Daoy (cell line): ENCODE measurements around the gene EFNA4. TPM values are rescaled to one million over a fixed set of nuclear protein-coding genes. Genes with fewer than 3 reads are reported as not detected.

Source experiments
- DNase-seq: peaks from one replicate; pipeline ENCODE4 v3.0.0-alpha.2; 2015; ENCODE audit warnings: low read depth
- total RNA-seq: library from RNA; depleted of rRNA; stranded (reverse); fragments of >200 nt; shearing (Covaris generic); gene quantifications from 2 replicates; pipeline ENCODE4 v1.2.3, GENCODE V29; 2014

EFNA4 gene
- total RNA-seq, 1 experiment from 2014 or later, result 10.6 TPM

DNA sequence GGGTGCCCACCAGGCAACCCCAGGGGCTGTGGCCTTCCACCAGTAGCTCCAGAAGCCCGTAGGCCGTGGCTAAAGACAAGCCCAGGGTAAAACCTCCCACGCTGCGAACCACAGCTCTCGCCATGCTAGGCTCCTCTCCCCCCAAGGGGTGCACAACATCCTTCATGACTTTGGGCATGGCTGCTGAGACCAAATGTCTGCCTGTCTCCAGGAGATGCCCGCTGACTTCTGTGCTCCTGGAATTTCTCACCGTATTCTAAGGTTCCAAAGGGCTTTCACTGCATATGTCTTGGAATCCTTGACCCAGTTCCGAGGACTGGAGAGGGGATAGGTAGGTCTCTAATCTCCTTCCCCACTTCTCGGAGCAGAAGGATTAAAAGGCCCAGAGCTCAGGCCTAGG, 30.0 kb upstream of the EFNA4 start, which contains the start of the genes DCST1 and DCST2:
TSS of gene DCST1 (plus strand) at position 301 of the 400 bp plus-strand sequence. CDS start 213 bp downstream, outside the sequence.
TSS of gene DCST2 (minus strand) at position 258 of the 400 bp plus-strand sequence. CDS start at position 178, 80 bp downstream.
- DNase-seq, result no peak

DNA sequence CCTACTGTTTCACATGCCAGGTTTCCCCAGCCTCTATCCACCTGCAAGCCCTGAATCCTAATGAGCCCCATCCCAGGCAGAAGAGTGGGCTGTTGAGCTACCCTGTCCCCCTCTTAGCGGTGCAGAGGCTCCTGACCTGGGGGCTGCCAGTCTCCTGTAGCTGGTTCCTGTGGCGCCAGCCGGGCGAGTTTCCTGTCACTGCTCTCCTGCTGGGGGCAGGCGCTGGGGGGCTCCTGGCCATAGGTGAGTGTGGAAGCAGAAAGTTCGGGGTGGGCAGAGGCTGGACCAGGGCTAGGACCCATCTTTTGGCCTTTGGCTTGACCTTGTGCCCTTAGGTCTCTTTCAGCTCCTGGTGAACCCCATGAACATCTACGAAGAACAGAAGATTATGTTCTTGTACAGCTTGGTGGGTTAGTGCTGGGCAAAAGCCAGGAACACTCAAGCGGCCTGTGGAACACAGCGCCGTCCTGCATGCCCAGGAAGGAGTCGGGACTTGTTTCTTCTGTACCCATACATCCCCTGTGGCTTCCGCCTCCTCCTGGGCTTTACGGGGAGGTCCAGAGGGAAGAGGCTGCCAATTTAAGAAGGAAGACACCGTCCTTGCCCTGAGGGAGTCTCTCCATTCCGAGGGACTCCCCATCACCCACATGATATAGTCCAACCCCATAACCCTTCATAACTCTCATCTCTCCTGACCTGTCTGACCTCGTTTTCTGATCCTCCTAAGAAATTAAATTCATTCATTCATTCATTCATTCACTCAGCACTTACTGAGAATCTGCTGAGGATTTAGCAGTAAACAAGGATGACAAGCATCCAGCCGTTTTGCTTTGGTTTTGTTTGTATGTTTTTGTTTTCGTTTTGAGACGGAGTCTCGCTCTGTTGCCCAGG, 29.0 kb upstream of the EFNA4 start:
- no peak for DNase-seq

DNA sequence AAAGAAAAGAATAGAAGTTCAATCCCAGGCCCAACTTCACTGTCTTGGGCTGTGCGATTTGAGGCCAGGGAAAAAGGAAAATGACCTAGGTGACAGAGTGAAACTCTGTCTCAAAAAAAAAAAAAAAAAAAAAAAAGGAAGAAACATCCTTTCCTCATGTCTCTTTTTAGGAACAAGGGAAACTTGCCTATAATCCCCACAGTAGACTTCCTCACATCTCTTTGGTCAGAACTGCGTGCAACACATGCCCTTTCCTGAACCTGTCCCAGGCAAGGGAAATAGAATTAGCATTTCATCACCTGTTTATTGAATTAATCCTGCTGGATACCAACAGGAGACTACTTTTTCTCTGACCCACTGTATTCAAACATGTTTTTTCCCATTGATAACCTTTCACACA, 27.6 kb upstream of the EFNA4 start:
- no peak for DNase-seq

DNA sequence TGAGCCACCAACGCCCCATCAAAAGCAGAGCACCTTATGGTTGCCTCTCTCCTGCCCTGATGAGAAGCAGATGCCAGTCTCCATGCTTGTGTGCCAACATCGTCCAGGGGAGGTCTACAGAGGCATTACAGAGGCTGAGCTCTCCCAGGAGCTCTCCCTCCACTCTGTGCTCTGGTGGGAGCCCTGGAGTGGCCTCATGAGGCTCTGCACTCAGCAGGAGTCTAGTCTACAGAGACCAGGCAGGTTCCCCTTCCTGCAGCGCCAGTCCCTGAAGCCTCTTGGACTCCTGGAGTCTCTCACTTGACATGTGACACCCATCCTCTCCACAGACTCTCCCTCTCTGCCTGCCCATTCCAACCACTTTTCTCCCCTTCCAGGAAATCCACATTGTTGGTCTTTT, 26.5 kb upstream of the EFNA4 start:
- DNase-seq, result no peak

DNA sequence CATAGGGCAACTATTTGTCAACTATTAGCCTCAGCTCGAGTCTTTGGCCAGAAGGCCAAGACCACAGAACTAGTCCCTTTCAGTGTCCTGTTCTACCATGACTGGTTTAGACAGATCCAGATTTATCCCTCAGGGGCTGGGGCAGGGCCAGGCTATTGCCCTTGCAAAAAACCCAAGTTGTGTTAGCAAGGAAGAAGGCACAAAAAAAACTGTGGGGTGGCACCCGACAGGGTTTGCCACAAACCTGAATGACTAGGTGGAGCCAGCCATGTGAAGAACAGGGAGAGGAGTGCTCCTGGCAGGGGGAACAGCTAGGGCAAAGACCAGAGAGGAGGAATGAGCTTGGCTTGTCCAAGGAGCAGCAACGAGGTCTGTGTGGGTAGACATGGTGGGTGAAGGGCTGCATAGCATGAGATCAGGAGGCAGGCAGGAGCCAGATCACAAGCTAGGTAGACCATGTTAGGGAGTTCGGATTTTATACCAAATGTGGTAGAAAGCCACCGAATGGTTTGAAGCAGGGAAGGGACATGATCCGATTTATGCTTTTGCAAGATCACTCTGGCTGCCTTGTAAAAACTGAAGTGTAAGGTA, 25.6 kb upstream of the EFNA4 start:
- DNase-seq, result no peak

DNA sequence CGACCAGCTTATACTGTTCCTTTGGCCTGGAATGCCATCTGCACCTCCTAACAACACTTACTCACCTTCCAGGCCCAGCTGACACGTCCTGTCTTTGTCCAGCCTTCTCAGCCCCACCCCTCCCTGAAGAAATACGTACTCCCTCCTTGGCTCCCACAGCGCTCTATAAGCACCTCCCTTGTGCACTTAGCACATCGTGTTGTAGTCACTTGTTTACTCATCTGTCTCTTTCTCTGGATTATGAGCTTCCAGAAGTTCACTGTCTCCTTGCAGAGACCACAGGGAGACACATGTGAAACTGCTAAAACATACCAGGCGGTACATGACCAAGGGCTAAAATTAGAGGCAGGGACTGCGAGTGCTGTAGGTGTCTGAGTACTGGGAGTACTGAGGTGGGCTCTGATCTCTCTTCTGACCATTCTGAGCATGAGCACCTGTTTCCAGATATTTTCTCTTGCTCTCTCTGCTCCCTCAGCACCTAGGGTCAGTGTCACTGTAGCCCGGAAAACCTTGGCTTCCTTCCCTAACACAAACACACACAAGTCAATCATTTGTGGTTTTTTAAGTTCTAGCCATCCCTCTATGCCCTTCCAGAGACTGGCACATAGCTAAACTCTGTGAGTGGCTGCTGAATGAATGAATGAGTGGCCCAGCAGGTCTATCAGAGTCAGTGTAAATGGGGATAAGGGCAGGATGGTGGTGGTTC, 24.8 kb upstream of the EFNA4 start:
- peak; percentile 39 for DNase-seq

DNA sequence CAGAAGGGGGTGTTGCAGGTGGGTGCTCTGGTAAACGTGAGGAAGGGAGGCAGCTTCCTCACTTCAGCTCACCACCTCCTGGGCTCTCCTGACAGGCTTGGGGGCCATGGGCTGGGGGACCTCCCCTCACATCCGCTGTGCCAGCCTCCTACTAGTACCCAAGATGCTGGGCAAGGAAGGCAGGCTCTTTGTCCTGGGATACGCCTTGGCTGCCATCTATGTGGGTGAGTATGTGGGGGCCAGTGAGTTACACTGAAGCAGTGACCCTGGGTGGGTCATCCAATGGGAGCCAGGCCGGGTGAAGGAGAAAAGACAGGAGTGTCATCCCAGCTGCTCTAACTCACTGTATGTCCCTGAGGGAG, 24.3 kb upstream of the EFNA4 start:
- DNase-seq, result no peak

DNA sequence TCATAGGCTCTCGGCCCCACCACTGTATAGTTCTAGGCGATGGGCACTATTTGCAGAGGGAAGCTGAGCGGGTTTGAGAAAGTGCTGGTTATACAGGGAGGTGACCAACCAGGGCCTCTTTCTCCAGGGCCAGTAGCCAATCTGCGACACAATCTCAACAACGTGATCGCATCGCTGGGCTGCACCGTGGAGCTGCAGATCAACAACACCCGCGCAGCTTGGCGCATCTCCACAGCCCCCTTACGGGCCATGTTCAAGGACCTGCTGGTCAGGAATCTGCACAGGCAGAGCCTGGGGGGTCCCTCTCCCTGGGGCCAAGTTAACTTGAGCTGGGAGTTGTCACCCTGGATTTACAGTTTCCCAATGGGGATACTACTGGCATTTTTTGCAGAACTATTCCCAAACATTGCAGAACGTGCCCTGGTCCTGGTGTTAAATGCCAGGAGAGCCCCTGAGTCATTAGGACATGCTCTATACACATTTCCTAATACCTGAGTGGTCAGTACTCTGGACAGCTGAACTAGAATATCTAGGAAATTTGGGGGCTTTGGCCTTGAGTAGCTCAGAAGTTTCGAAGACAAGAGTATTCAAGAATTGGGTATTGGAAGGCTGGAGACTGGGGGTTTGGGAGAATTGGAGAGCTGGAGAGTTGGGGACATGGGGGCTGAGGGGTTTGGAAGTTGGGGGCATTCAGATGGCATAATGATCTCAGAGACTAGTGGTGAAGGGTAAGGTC, 23.0 kb upstream of the EFNA4 start:
- no peak for DNase-seq

DNA sequence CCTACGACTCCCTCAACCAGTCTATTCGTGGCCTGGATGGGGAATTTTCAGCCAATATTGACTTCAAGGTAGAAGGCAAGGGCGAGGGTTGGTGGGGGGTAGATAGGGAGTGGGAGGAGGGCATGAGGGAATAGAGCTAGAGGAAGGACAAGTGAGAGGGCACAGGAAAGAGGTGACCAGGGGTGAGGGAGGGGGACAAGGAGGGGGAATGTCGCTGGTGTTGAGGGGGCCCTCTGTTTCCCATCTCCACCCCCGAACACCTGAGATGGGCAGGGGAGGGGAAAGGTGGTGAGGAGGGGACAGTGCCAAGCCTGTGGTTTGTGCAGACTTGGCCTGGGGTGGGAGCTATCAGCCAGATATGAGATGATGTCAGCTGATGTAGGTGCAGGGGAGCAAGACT, 20.8 kb upstream of the EFNA4 start:
- no peak for DNase-seq

DNA sequence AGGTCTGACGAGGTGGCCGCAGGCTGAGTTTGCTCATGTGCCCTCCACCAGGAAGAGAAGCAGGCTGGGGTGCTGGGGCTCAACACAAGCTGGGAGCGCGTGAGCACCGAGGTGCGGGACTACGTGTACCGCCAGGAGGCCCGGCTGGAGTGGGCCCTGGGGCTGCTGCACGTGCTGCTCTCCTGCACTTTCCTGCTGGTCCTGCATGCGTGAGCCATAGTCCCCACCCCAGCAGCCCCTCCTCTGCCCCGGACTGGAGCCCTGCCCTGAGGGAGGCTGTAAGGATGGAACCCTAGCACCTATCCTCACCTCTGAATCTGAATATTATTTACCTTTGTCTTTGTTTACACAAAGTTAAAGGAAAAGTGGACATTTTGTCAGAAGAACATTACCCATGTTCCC, 20.2 kb upstream of the EFNA4 start:
- no peak for DNase-seq

DNA sequence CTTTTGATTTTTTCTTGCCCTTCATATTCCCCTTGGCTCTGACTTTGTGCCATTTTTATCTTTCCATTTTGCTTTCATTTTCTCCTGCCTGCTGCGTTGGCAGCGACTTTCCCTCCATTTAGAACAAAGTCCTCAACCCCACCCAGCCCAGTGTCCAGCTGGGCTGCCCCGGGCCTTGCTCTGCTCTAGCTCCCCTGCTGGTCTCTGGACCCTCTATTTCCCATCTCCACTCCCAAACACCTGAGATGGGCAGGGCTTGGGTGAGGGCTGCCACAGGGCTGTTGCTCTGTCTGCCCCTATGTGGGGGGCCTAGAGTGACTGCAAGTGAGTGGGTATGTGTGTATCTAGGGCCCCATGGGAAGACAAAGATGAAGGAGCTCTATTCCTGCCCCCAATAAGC, 19.7 kb upstream of the EFNA4 start:
- no peak for DNase-seq

DNA sequence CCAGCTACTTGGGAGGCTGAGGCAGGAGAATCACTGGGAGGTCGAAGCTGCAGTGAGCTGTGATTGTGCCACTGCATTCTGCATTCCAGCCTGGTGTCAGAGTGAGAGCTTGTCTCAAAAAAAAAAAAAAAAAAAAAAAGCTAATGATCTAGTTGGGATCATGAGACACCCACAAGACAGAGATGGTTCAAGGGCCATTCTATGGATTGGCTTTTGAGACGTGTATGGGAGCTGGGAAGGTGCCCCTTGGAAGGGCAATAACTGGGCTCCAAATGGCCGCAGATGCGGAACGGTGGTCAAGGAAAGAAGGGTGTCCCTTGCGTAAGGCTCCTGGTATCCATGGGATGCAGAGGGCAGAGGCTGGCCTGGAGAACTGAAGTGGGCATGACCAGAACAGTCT, 19.2 kb upstream of the EFNA4 start:
- DNase-seq, result no peak

DNA sequence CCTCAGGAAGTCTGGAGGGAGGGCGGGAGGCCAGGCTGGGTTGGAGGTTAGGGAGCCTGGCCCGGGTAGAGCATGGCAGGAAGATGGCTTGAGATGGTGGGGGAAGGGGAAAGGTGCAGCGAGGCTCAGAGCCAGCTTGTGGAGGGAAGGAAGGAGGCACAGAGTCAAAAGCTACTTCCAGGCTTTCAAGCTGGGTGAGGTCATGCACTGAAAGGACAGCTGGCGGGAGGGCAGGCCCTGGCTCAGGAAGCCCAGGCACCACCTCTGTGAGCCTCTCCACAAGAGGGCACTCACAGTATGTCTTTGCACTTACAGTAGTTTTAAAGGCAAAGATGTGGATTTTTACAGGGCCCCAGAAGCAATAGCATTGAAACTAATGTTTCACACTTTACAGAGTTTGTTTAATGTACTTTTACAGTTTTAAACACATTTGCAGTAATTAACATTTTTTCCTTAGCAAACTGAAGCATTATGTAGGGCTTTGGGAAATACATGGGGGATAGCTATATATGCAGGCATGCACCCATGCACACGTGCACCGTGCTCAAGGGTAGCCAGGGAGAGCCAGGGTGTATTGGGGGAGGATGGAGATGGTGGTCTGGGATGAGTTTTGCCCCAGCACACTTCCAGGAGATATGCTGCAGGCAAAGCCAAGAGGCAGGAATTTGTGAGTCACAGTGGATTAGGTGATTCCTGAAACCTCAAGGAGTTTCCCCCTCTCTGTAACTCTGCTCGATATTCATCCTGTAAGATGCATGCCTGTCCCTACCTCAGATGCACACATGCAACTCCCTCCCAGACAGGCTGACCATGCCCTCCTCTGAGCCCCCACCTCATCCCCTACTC, 18.5 kb upstream of the EFNA4 start:
- DNase-seq, result peak; percentile 81

DNA sequence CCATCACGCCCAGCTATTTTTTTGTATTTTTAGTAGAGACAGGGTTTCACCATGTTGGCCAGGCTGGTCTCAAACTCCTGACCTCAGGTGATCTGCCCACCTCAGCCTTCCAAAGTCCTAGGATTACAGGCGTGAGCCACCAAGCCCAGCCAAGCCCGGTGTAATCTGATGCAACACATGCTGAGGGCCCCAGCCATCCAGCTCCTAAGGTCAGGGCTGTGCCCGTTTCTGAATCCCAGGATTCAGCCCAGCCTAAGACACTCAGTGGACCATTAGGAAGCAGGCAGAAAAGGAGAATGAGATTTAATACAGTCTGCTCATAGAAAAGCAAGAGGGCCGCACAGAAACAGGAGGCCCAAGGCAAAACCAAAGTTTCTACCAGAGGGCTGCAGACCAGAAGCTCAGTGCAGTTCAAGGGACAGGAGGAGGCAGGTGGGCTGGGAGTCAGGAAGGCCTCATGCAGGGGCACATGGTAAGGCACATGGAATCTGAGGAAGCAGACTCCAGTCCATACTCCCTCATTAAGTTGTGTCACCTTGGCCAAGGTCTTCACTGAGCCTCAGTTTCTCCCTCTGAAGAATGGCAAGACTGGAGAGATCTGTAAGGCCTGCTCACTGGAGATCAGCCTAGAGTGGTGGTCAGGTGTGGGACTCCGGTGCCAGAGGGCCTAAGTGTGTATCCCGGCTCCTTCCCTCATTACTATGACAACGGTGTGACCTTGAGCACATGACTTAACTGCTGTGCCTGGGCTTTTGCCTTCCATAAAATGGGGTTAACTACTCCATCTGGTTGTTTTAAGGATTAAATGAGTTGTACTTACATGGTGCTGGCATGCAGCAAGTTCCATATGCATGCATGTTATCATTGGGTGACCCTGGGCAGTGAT, 14.8 kb upstream of the EFNA4 start:
- no peak for DNase-seq

DNA sequence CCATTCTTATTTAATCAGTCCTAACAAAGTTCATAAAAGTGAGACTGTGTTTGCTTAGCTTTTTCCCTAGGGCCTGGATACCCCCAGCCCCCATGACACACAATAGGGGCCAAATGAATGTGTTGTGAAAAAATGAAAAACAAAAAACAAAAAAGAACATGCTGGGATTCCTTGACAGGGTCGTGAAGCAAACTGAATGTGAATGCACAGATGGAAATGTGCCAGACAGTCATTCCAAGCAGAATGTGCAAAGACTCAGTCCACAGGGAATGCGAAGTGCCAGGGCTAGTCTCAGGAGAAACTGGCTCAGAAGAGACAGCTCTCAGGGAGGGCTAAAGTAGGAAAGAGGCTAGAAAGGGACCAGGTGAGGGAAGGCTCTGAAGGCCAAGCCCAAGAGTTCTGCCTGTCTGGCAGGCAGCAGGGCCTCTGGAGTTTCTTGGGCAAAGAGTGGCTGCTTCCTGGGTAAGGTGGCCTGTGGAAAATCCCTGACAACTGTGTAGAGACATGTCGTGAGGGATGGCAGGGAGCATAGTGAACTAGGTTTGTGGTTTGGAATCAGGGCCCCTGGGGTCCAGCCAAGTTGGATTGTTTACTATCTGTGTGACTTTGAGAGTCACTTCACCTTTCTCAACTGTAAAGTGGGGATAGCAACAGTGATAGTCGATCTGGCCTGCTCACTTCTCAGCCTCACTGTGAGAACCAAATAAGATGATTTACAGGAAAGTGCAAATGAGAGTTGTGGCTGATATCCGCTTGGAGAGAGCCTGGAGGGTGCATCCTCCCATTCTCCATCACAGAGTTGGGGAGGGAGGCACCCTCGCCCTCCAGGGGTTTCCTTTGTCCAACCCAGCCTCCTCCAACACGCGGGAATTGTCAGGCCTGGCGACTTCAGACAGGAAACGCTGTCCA, 13.6 kb upstream of the EFNA4 start:
- DNase-seq, result peak; percentile 61

DNA sequence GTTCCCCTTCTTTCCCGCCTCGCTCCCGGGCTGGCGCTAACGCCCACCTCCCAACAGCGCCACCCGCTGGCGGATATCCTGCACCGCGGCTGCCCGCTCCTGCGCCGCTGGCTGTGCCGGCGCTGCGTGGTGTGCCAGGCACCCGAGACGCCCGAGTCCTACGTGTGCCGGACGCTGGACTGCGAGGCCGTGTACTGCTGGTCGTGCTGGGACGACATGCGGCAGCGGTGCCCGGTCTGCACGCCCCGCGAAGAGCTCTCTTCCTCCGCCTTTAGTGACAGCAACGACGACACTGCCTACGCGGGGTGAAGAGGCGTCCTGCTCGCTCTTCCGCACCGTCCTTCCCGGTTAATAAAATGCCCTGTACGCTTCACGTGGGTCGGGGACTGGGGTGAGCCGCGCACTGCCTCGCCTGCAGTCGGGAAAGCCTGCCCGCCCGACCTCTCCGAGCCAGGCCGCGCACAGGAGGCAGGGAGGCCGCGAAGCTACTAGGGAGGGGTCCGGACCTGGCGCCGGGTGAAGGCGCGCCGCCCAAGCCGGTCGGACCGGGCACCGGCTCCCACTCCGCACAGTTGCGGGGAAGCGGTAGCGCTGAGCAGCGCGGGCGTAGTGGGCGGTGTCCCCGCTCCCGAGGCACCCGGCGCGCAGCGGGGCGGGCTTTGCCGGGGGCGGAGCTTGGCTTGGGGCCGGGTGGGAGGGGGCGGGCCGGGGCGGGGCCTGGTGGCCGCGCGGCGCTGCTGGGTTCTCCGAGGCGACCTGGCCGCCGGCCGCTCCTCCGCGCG, 12.8 kb upstream of the EFNA4 start, which contains the start of gene ADAM15:
TSS of gene ADAM15 (plus strand) at position 757 of the 782 bp plus-strand sequence. CDS start 71 bp downstream, outside the sequence.
- peak; percentile 91 for DNase-seq

DNA sequence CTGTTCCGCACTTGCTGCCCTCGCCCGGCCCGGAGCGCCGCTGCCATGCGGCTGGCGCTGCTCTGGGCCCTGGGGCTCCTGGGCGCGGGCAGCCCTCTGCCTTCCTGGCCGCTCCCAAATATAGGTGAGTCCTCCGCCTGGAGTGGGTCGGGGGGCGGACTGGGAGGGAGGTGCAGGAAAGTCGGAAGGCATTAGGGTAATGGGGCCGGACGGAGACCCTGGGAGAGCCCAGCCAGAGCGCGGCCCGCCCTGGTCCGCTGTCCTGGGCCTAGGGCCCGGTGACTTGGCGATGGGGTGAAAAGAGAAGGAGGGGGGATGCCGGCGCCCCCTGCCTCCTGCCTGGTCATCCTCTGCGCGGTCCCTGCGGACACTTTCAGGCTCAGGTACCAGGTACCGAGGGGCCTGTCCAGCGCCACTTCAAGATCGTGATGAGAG, 12.2 kb upstream of the EFNA4 start:
- DNase-seq, result no peak
